AG09309 (cell line): Measurements from ENCODE around the gene PLEKHJ1.

ENCODE experiments used
- DNase-seq: peaks from one replicate; pipeline ENCODE4 v3.0.0-alpha.2; 2010; ENCODE audit warnings: low read depth
- H3K4me3 ChIP-seq: 2 replicates; pipeline ENCODE4 v1.5.1; 2011; ENCODE audit warnings: mild to moderate bottlenecking, low read depth, low read length, moderate library complexity; ENCODE audit not compliant: control insufficient read depth
- TF ChIP-seq, protein P1 (sequence below): IDR thresholded peaks from 2 replicates; pipeline ENCODE4 v1.5.1; 2011; ENCODE audit warnings: mild to moderate bottlenecking, low read depth, low read length, inconsistent platforms; ENCODE audit not compliant: insufficient read depth, control insufficient read depth; ENCODE audit errors: missing control alignments

The PLEKHJ1 gene

DNA sequence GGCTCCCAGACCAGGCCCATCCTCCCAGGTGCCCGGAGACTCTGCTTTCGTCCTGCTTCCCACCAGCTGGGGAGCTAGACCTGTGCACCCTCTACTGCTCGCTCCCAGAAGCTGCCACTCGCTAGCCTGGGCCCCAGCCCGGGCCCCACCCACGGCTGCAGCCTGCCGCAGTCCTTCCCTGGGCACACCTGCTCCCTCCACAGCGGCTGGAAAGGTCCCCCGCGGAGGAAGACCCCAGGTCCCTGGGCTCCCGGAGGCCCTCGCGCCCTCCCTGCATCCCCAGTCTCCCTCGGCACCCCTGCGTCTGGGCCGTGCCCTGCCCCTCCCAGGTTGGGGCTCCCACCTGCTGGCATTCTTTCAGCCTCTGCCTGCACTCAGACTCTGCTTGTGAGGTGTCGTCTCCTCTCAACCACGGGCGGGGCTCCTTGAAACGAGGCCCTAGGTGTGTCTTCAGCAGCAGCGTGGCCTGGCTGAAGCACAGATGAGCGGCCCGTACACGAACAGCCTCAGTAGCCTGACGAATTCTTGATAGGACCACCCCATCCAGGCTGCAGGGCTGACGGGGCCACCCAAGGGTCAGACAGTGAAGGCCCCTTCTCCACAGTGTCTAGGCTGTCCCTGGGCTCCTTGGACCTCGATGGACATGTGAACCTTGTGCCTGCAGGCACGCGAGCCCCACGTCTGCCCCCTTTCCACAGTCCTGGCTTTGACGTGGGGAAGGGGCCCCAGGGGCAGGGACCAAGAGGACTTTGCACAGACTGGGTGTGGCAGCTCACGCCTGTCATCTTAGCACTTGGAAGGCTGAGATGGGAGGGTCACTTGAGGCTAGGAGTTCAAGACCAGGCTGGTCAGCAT lies 44.4 kb downstream of the PLEKHJ1 start:
- TF ChIP-seq, protein P1, sequence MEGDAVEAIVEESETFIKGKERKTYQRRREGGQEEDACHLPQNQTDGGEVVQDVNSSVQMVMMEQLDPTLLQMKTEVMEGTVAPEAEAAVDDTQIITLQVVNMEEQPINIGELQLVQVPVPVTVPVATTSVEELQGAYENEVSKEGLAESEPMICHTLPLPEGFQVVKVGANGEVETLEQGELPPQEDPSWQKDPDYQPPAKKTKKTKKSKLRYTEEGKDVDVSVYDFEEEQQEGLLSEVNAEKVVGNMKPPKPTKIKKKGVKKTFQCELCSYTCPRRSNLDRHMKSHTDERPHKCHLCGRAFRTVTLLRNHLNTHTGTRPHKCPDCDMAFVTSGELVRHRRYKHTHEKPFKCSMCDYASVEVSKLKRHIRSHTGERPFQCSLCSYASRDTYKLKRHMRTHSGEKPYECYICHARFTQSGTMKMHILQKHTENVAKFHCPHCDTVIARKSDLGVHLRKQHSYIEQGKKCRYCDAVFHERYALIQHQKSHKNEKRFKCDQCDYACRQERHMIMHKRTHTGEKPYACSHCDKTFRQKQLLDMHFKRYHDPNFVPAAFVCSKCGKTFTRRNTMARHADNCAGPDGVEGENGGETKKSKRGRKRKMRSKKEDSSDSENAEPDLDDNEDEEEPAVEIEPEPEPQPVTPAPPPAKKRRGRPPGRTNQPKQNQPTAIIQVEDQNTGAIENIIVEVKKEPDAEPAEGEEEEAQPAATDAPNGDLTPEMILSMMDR = no peak
- DNase-seq = no peak
- H3K4me3 ChIP-seq = no peak overlapping the region

GRCh38 chr19:2190848-2191455 lies 45.2 kb downstream of the PLEKHJ1 start:
- H3K4me3 ChIP-seq = no peak overlapping the region
- no peak for DNase-seq
- TF ChIP-seq, protein P1 = no peak

GRCh38 chr19:2189880-2190279 lies 46.2 kb downstream of the PLEKHJ1 start:
- no peak overlapping the region for H3K4me3 ChIP-seq
- no peak for DNase-seq
- TF ChIP-seq, protein P1 = no peak

DNA sequence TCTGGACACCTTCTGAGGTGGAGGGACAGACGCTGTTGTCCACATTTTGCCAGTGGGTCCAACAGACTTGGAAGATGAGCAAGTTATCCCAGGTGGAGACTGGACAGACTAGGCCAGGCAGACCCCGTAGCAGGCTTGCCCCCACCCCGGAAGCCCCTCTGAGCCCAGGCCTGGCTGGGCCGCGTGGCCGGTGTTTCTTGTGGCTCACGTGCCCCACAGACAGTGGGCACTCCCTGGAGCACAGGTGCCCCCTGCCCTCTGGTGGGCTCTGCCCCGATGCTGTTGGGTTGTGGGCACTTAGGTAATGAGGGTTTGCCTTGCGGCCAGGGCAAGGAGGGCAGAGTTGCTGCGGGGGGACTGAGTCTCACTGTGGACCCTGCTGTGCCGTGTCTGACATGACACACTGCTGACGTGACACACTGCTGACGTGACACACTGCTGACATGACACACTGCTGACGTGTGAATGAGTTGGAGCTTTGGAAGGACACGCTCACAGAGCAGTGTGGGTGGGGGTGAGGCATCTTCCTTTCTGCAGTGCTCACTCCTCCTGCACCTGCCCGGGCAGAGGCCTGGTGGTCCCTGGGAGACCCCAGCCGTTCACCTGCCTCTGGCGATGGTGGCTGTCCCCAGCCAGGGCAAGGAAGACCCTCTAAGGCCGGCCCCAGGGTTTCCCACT lies 47.3 kb downstream of the PLEKHJ1 start:
- DNase-seq = no peak
- TF ChIP-seq, protein P1 = no peak
- no peak overlapping the region for H3K4me3 ChIP-seq

GRCh38 chr19:2187159-2187558 lies 49.0 kb downstream of the PLEKHJ1 start:
- no peak overlapping the region for H3K4me3 ChIP-seq
- TF ChIP-seq, protein P1 = no peak
- DNase-seq = no peak

GRCh38 chr19:2186071-2186846 lies 49.9 kb downstream of the PLEKHJ1 start:
- TF ChIP-seq, protein P1 = no peak
- DNase-seq = peak; percentile 98
- H3K4me3 ChIP-seq = peak overlapping the region; percentile 13
